HepG2 (cell line): ENCODE measurements around the gene ADARB2.

Source experiments
- EZH2 ChIP-seq: conservative IDR thresholded peaks from 2 replicates; pipeline ENCODE4 v1.6.1; 2012; ENCODE audit warnings: mild to moderate bottlenecking, low read depth, low read length, moderate library complexity
- FOXA1 ChIP-seq, 2 experiments: fragments of 450-650 bp in 1 of 2; sonication (generic) in 1 of 2; formaldehyde crosslinking in 1 of 2; IDR thresholded peaks; 2 replicates each; pipeline versions ENCODE4 v1.4.0 to v1.6.1; 2016 to 2020; ENCODE audit warnings: missing genetic modification reagents in 1 of 2
- FOXK2 ChIP-seq: fragments of 450-650 bp; IDR thresholded peaks from 2 replicates; pipeline ENCODE4 v1.6.1; 2016
- TEAD2 ChIP-seq: sonication (generic); formaldehyde crosslinking; IDR thresholded peaks from 2 replicates; pipeline ENCODE4 v1.9.0; 2021; ENCODE audit warnings: missing genetic modification reagents
- ZNF530 ChIP-seq: sonication (generic); formaldehyde crosslinking; IDR thresholded peaks from 2 replicates; pipeline ENCODE4 v1.5.0; 2020; ENCODE audit warnings: low read depth, mild to moderate bottlenecking, missing genetic modification reagents
- TF ChIP-seq, protein P1 (sequence below): sonication (generic); formaldehyde crosslinking; IDR thresholded peaks from 2 replicates; pipeline ENCODE4 v1.5.0; 2020; ENCODE audit warnings: mild to moderate bottlenecking, missing genetic modification reagents, moderate library complexity

DNA sequence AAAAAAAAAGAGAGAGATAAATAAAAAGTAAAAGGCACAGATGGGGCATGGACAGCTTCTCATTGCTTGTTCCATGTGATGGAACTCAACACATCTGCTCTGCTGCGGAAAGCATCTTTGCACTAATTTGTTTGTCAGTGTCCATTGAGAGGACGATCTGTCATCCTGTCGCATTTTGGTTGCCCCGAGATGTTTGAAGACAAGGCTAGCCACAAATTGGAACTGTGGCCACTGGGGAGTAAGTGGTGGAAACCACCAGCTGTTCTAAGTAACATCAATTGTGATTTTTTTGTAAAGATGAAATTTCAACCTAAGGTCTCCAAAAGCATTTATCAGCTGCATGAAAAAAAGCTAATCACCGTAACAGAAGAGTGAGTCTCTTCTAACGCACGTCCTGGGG lies 312.7 kb downstream of the ADARB2 start:
- TF ChIP-seq FOXA1 (IDR thresholded peaks at IDR 0.05) (no peak), FOXA1 (CRISPR knock-in tag; IDR thresholded peaks at IDR 0.05) (no peak), FOXK2 (no peak), TEAD2 (no peak), EZH2 (no peak), ZNF530 (CRISPR knock-in tag) (no peak)
- TF ChIP-seq, protein P1, sequence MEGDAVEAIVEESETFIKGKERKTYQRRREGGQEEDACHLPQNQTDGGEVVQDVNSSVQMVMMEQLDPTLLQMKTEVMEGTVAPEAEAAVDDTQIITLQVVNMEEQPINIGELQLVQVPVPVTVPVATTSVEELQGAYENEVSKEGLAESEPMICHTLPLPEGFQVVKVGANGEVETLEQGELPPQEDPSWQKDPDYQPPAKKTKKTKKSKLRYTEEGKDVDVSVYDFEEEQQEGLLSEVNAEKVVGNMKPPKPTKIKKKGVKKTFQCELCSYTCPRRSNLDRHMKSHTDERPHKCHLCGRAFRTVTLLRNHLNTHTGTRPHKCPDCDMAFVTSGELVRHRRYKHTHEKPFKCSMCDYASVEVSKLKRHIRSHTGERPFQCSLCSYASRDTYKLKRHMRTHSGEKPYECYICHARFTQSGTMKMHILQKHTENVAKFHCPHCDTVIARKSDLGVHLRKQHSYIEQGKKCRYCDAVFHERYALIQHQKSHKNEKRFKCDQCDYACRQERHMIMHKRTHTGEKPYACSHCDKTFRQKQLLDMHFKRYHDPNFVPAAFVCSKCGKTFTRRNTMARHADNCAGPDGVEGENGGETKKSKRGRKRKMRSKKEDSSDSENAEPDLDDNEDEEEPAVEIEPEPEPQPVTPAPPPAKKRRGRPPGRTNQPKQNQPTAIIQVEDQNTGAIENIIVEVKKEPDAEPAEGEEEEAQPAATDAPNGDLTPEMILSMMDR (CRISPR knock-in tag): no peak
